Activated naive CD8-positive, alpha-beta T cell treated with anti-CD3 and anti-CD28 coated beads for 36 hours (primary cell): ENCODE results near the gene DND1. TPM values are rescaled to one million over a fixed set of nuclear protein-coding genes. Genes with fewer than 3 reads are reported as not detected.
"Not testable (repeated sequence)": the region's sequence is repeated elsewhere in the genome, so short reads cannot be mapped to it uniquely, and the experiment has no call there.

Source experiments
- DNase-seq: peaks from one replicate; pipeline ENCODE4 v3.0.0; 2021
- H3K27ac Mint-ChIP-seq: one replicate; pipeline ENCODE4 v1.8.0; 2022; ENCODE audit warnings: mild to moderate bottlenecking, moderate library complexity, mixed read lengths
- H3K27me3 Mint-ChIP-seq: one replicate; pipeline ENCODE4 v1.8.0; 2022; ENCODE audit warnings: mild to moderate bottlenecking, mixed read lengths
- H3K36me3 Mint-ChIP-seq: one replicate; pipeline ENCODE4 v1.8.0; 2021; ENCODE audit warnings: mild to moderate bottlenecking, mixed read lengths
- H3K4me1 Mint-ChIP-seq: one replicate; pipeline ENCODE4 v1.8.0; 2021; ENCODE audit warnings: mixed read lengths
- H3K4me3 Mint-ChIP-seq: one replicate; pipeline ENCODE4 v1.8.0; 2022; ENCODE audit warnings: mild to moderate bottlenecking, moderate library complexity, mixed read lengths
- H3K9me3 Mint-ChIP-seq: one replicate; pipeline ENCODE4 v1.8.0; 2022; ENCODE audit warnings: mixed read lengths
- total RNA-seq, 2 experiments: library from RNA; stranded (reverse); gene quantifications; one replicate each; pipeline ENCODE4 v1.2.3, GENCODE V29; 2021

Gene DND1
- total RNA-seq: 1 to 10 TPM; 2.7 to 3.7 TPM

- Mint-ChIP-seq H3K27me3 (no peaks in the 10 kb centered on the region), H3K4me1 (peaks cover 7% of the 10 kb centered on the region), H3K36me3 (peaks cover 29% of the 10 kb centered on the region), H3K4me3 (no peak within 1 kb of the TSS), H3K9me3 (no peaks in the 10 kb centered on the region), H3K27ac (peak within 1 kb of the TSS; percentile 31)
- DNase-seq: no peak
Observed at GRCh38 chr5:140673187-140673976, at the start of gene DND1. TSS of gene DND1 (minus strand) at chr5:140673576. CDS start at chr5:140673542, 34 bp downstream.

- Mint-ChIP-seq H3K27me3 (peaks cover 43% of the 10 kb centered on the region), H3K4me1 (peaks cover 11% of the 10 kb centered on the region)
- H3K4me3 Mint-ChIP-seq, H3K27ac Mint-ChIP-seq, DNase-seq, H3K36me3 Mint-ChIP-seq, H3K9me3 Mint-ChIP-seq: not testable (repeated sequence)
Observed at GRCh38 chr5:140721395-140721794, 48.0 kb upstream of the DND1 start.

- not testable (repeated sequence) for H3K9me3 Mint-ChIP-seq, H3K4me3 Mint-ChIP-seq, H3K36me3 Mint-ChIP-seq, DNase-seq, H3K27ac Mint-ChIP-seq, H3K4me1 Mint-ChIP-seq
- peaks cover 36% of the 10 kb centered on the region for H3K27me3 Mint-ChIP-seq
Observed at GRCh38 chr5:140720738-140721137, 47.4 kb upstream of the DND1 start.

GRCh38 chr5:140718266-140718592 lies 44.9 kb upstream of the DND1 start:
- Mint-ChIP-seq H3K9me3 (no peaks in the 10 kb centered on the region), H3K27ac (no peak overlapping the region), H3K4me3 (no peak overlapping the region), H3K36me3 (no peaks in the 10 kb centered on the region), H3K4me1 (peaks cover 5% of the 10 kb centered on the region), H3K27me3 (peaks cover 16% of the 10 kb centered on the region)
- DNase-seq: no peak

- not testable (repeated sequence) for H3K36me3 Mint-ChIP-seq, DNase-seq, H3K4me3 Mint-ChIP-seq, H3K9me3 Mint-ChIP-seq, H3K27me3 Mint-ChIP-seq, H3K27ac Mint-ChIP-seq
- H3K4me1 Mint-ChIP-seq: peaks cover 10% of the 10 kb centered on the region
Observed at GRCh38 chr5:140716238-140716637, 42.9 kb upstream of the DND1 start.

GRCh38 chr5:140713562-140714094 lies 40.3 kb upstream of the DND1 start:
- Mint-ChIP-seq H3K4me3 (no peak overlapping the region), H3K27me3 (peaks cover 9% of the 10 kb centered on the region), H3K36me3 (peaks cover 6% of the 10 kb centered on the region), H3K4me1 (peaks cover 12% of the 10 kb centered on the region), H3K27ac (no peak overlapping the region), H3K9me3 (peaks cover 1% of the 10 kb centered on the region)
- DNase-seq: no peak

GRCh38 chr5:140711794-140712193 lies 38.4 kb upstream of the DND1 start:
- Mint-ChIP-seq H3K4me1 (peaks cover 12% of the 10 kb centered on the region), H3K4me3 (peak overlapping the region; percentile 97), H3K36me3 (peaks cover 6% of the 10 kb centered on the region), H3K27me3 (peaks cover 9% of the 10 kb centered on the region), H3K9me3 (peaks cover 1% of the 10 kb centered on the region), H3K27ac (no peak overlapping the region)
- DNase-seq: no peak

- peak overlapping the region; percentile 96 for H3K27ac Mint-ChIP-seq
- peaks cover 9% of the 10 kb centered on the region for H3K27me3 Mint-ChIP-seq
- H3K4me3 Mint-ChIP-seq: peak overlapping the region; percentile 97
- H3K4me1 Mint-ChIP-seq: peaks cover 12% of the 10 kb centered on the region
- DNase-seq: peak; percentile 86
- H3K36me3 Mint-ChIP-seq: peaks cover 8% of the 10 kb centered on the region
- H3K9me3 Mint-ChIP-seq: peaks cover 1% of the 10 kb centered on the region
Observed at GRCh38 chr5:140710899-140711552, 37.6 kb upstream of the DND1 start.

GRCh38 chr5:140708787-140709186 lies 35.4 kb upstream of the DND1 start:
- not testable (repeated sequence) for H3K27ac Mint-ChIP-seq

GRCh38 chr5:140707812-140708211 lies 34.4 kb upstream of the DND1 start:
- H3K9me3 Mint-ChIP-seq: peaks cover 1% of the 10 kb centered on the region
- H3K4me3 Mint-ChIP-seq: no peak overlapping the region
- no peak for DNase-seq
- peaks cover 24% of the 10 kb centered on the region for H3K36me3 Mint-ChIP-seq
- peaks cover 9% of the 10 kb centered on the region for H3K27me3 Mint-ChIP-seq
- H3K27ac Mint-ChIP-seq: no peak overlapping the region
- peaks cover 17% of the 10 kb centered on the region for H3K4me1 Mint-ChIP-seq

More at GRCh38 chr5:140708787-140709186, 35.4 kb upstream of the DND1 start:
- not testable (repeated sequence) for H3K9me3 Mint-ChIP-seq, H3K4me3 Mint-ChIP-seq, DNase-seq, H3K27me3 Mint-ChIP-seq
- Mint-ChIP-seq H3K36me3 (peaks cover 20% of the 10 kb centered on the region), H3K4me1 (peaks cover 17% of the 10 kb centered on the region)

GRCh38 chr5:140700177-140701144 lies 27.1 kb upstream of the DND1 start, which contains the start of gene ZMAT2:
TSS of gene ZMAT2 (plus strand) at chr5:140700447. CDS start at chr5:140700461, 14 bp downstream.
- Mint-ChIP-seq H3K4me3 (peak within 1 kb of the TSS; percentile 96), H3K4me1 (peaks cover 26% of the 10 kb centered on the region), H3K27ac (peak within 1 kb of the TSS; percentile 91), H3K36me3 (peaks cover 52% of the 10 kb centered on the region), H3K27me3 (no peaks in the 10 kb centered on the region), H3K9me3 (no peaks in the 10 kb centered on the region)
- DNase-seq: peak; percentile 89

- H3K27ac Mint-ChIP-seq: peak overlapping the region; percentile 5
- H3K4me1 Mint-ChIP-seq: peaks cover 22% of the 10 kb centered on the region
- no peaks in the 10 kb centered on the region for H3K27me3 Mint-ChIP-seq
- no peak overlapping the region for H3K4me3 Mint-ChIP-seq
- no peak for DNase-seq
- peaks cover 36% of the 10 kb centered on the region for H3K36me3 Mint-ChIP-seq
- H3K9me3 Mint-ChIP-seq: no peaks in the 10 kb centered on the region
Observed at GRCh38 chr5:140696891-140697492, 23.6 kb upstream of the DND1 start.

- H3K27me3 Mint-ChIP-seq: no peaks in the 10 kb centered on the region
- DNase-seq: no peak
- H3K4me1 Mint-ChIP-seq: peaks cover 21% of the 10 kb centered on the region
- H3K4me3 Mint-ChIP-seq: no peak overlapping the region
- H3K36me3 Mint-ChIP-seq: peaks cover 27% of the 10 kb centered on the region
- H3K27ac Mint-ChIP-seq: no peak overlapping the region
- H3K9me3 Mint-ChIP-seq: no peaks in the 10 kb centered on the region
Observed at GRCh38 chr5:140694276-140694675, 20.9 kb upstream of the DND1 start.
